ENCODE results near the gene DEFB108B.
"Not testable (repeated sequence)": the region's sequence is repeated elsewhere in the genome, so short reads cannot be mapped to it uniquely, and the experiment has no call there.

- not testable (repeated sequence) for TF ChIP-seq CTCF, POLR2AphosphoS5 (IDR thresholded peaks at IDR 0.05)
Measured at GRCh38 chr11:71843355-71843754, 10.4 kb downstream of the DEFB108B start.
